ENCODE data around the gene SCYL3.

GRCh38 chr1:169896013-169896412 is 2.3 kb upstream of the SCYL3 start:
- TF ChIP-seq CTCF (IDR thresholded peaks at IDR 0.05) (no peak), POLR2A (IDR thresholded peaks at IDR 0.05) (no peak)

All from right lobe of liver (tissue), 4 donors.